Coronary artery (tissue), 2 donors: ENCODE results near the gene ANTXR1.

Source experiments
- DNase-seq: peaks from one replicate; pipeline ENCODE4 v3.0.0-alpha.2; 2017; ENCODE audit warnings: low spot score
- H3K27ac ChIP-seq, 2 donors: fragments of 200-600 bp; sonication (generic); one replicate each; pipeline ENCODE4 v1.5.1; 2016 to 2019
- H3K4me3 ChIP-seq: fragments of 200-600 bp; sonication (generic); 2 replicates; pipeline ENCODE4 v1.5.1; 2016; ENCODE audit warnings: mild to moderate bottlenecking, moderate library complexity
- TF ChIP-seq, protein P1 (sequence below): fragments of 200-600 bp; sonication (generic); IDR thresholded peaks from one replicate; pipeline ENCODE4 v1.5.1; 2019; ENCODE audit warnings: antibody characterized with exemption

Gene ANTXR1

GRCh38 chr2:68974251-68974650 lies 38.7 kb upstream of the ANTXR1 start, which contains the start of gene GKN1:
TSS of gene GKN1 (plus strand) at chr2:68974636. CDS start at chr2:68974678, 42 bp downstream.
- H3K4me3 ChIP-seq: no peak within 1 kb of the TSS
- no peak for DNase-seq
- TF ChIP-seq, protein P1, sequence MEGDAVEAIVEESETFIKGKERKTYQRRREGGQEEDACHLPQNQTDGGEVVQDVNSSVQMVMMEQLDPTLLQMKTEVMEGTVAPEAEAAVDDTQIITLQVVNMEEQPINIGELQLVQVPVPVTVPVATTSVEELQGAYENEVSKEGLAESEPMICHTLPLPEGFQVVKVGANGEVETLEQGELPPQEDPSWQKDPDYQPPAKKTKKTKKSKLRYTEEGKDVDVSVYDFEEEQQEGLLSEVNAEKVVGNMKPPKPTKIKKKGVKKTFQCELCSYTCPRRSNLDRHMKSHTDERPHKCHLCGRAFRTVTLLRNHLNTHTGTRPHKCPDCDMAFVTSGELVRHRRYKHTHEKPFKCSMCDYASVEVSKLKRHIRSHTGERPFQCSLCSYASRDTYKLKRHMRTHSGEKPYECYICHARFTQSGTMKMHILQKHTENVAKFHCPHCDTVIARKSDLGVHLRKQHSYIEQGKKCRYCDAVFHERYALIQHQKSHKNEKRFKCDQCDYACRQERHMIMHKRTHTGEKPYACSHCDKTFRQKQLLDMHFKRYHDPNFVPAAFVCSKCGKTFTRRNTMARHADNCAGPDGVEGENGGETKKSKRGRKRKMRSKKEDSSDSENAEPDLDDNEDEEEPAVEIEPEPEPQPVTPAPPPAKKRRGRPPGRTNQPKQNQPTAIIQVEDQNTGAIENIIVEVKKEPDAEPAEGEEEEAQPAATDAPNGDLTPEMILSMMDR: no peak
- no peak within 1 kb of the TSS for H3K27ac ChIP-seq

DNA sequence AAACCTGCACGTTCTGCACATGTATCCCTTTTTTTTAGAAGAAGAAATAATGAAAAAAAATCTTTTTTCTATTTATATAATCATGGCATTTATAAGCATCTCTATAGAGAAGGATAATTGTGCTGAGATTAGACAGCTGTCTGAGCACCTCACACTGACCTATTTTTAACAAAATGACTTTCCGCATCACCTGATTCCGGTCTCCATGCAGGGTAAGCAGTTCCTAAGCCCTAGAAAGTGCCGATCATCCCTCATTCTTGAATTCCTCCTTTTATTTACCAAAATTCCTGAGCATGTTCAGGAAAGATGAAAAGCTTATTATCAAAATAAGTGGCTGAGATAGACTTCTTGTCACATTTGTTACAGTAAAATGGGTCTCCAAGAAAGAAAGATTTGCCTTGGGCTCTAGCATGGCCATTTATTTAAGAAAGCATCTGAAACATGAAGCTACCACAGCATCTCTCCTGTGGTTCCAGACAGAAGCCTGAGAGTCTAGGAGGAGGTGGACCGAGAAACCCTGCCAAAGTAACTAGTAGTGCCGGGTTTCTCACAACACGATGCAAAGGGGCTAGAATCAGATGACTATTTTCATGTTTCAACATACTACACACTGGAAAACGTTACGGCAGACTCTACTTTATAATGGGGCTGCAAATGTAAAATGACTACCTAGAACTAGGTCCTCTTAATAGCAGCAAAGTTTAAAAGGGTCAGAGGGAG lies 37.9 kb upstream of the ANTXR1 start:
- DNase-seq: no peak
- TF ChIP-seq, protein P1: no peak
- H3K4me3 ChIP-seq: no peak overlapping the region
- no peak overlapping the region for H3K27ac ChIP-seq

- Histone ChIP-seq H3K4me3 (no peak overlapping the region), H3K27ac (no peak overlapping the region)
- TF ChIP-seq, protein P1: no peak
- DNase-seq: no peak
Measured at GRCh38 chr2:68975844-68976243, 37.1 kb upstream of the ANTXR1 start.

DNA sequence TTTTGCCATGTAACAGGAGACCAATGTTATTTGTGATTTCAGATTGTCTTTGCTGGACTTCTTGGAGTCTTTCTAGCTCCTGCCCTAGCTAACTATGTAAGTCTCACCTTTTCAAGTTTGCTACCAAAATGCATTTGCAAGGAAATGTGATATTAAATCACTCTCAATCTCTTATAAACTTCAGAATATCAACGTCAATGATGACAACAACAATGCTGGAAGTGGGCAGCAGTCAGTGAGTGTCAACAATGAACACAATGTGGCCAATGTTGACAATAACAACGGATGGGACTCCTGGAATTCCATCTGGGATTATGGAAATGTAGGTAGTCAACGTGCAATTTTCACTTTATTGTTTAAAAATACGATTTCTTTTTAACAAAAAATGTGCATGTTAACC lies 35.5 kb upstream of the ANTXR1 start:
- no peak overlapping the region for H3K27ac ChIP-seq
- no peak for DNase-seq
- H3K4me3 ChIP-seq: no peak overlapping the region
- TF ChIP-seq, protein P1: no peak

- Histone ChIP-seq H3K27ac (no peak overlapping the region), H3K4me3 (no peak overlapping the region)
- TF ChIP-seq, protein P1: no peak
- DNase-seq: no peak
Measured at GRCh38 chr2:68978098-68978497, 34.9 kb upstream of the ANTXR1 start.

DNA sequence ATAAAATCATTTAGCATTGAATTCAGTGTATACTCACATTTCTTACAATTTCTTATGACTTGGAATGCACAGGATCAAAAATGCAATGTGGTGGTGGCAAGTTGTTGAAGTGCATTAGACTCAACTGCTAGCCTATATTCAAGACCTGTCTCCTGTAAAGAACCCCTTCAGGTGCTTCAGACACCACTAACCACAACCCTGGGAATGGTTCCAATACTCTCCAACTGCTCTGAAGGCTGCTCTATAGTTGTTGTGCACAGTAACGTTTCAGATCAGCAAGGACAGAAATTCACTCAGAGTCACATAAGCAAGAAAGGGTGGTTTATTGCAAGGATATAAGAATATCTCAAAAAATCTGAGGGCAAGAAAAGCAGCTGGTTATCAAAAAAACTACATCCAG lies 32.0 kb upstream of the ANTXR1 start:
- TF ChIP-seq, protein P1: no peak
- no peak overlapping the region for H3K27ac ChIP-seq
- no peak overlapping the region for H3K4me3 ChIP-seq
- DNase-seq: no peak

DNA sequence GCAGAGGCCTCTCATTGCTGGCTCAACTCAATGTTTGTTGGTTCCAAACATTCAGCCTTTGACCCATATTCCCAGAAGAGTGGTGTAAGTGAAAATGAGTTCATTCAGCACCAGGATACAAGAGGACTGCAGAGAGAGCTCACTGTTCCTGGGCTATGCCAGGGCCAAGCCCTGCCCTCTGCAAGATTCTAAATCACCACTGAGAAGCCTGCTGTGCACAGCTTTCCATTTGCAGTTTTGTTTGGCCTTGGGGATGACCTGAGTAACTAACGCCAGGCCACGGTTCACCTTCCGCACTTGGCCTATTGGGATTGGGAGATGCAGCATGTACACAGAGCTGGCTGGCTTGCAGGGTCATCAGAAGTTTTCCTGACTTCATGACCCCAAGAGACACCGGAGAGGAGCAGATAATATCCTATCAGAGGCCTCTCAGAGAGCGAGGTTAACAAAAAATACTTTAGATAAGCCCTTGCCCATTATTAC lies 25.9 kb upstream of the ANTXR1 start:
- Histone ChIP-seq H3K4me3 (no peak overlapping the region), H3K27ac (no peak overlapping the region)
- DNase-seq: no peak
- TF ChIP-seq, protein P1: no peak
